IPS-NIHi11 (cell line): ENCODE data around the gene MTF2.
A peak's percentile ranks its signal among the peaks of the same experiment; 100 is the strongest.

ENCODE experiments used
- DNase-seq: peaks from one replicate; pipeline ENCODE4 v3.0.0; 2012; ENCODE audit warnings: mixed read lengths, low spot score

Gene MTF2

DNA sequence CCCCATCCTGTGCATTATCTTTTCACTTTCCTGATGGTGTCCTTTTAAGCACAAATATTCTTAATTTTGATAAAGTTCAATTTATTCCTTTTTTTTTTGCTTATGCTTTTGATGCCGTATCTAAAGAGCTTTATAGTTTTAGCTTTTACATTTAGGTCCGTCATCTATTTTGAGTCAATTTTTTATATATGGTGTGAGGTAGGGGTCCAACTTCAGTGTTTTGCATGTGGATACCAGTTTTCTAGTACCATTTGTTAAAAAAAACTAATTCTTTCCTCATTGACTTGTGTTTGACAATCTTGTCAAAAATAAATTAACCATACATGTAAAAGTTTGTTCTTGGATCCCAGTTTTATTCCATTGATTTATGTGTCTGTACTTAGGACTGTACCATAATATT, 4.9 kb downstream of the MTF2 start:
- DNase-seq = no peak

DNA sequence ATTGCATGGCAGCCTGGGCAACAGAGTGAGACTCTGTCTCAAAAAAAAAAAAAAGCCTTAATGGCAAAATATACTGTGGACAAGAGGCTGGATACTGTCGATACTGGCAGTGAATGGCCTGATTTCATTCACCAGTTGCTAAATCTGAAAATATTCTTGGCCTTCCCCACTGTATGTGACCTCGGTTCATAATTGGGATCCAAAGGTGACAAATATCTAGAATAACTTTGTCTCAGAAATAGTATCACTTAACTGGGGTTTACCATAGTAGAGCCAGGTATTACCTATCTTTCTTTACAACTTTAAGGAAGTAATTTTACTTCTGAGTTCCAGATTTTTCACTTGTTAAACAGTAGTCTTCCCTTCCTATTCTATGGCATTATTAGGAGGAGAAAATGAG, 8.4 kb downstream of the MTF2 start:
- DNase-seq = no peak

DNA sequence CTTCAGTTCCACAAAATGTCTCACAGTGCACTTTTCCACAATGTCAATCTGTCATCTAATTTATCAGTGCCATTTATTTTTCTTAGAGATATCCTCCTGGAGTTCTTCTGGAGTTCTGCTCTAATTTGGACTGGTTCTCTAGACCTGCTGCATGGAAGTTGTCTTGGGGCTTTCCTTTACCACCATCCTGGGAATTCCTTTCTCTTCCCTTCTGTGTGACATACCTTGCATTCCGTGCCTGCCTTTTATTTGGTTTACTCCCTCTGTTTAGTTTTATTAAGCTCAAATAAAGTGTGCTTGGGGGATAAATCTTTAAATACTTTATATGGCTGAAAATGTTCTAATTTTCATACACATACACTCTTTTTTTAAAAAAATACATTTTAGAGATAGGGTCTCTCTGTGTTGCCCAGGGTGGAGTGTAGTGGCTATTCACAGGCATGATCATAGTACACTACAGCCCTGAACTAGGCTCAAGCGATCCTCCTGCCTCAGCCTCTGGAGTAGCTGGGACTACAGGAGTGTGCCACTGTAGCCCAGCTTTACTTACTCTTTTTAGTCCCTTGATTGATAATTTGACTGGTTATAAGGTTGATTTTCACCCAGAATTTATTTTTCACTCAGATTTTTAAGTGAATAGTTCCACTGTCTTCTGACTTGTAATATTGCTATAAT, 14.4 kb downstream of the MTF2 start:
- DNase-seq = peak; percentile 11

DNA sequence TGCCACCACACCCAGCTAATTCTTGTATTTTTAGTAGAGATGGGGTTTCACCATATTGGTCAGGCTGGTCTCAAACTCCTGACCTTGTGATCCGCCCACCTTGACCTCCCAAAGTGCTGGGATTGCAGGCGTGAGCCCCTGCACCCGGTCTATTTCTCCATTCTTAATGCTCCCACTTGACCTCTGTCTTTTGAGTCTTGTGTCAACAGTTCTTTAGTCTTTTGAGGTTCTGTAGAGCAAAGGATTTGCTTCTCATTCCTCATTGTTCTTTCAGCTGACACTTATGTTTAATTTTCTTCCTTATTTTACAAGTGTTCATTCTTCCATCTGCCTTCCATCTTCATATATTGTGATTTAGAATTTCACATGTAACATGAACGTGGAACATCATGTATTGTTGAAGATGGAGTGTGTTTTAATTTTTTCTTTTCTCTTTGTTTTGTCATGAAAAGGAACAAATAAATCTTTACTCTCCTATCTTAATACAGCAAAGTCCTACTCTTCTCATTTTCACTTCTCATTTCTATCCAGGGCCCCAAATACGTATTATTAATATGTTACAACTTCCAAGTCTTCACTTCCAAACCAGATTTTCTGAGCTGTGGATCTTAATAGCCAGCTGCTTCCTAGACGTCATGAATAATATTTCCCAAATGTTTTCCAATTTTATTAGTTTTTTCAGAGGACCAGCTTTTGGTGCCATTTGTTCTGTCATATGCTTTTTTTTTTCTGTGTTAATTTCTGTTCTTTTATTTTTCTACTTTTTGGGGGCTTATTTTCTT, 16.9 kb downstream of the MTF2 start:
- DNase-seq = no peak

DNA sequence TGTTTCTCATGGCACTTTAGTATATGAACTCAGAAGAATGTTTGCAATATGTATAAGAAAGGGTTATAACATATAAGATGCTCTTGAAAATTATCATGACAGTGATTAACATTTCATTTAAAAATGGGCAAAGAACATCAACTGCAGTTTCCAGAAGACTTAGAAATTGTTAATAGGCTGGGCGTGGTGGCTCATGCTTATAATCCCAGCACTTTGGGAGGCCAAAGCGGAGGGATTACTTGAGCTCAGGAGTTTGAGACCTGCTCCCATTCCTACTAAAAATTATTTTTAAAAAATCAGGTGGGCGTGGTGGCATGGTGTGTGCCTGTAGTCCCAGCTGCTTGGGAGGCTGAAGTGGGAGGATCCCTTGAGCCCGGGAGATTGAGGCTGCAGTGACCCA, 23.1 kb downstream of the MTF2 start:
- DNase-seq = no peak

DNA sequence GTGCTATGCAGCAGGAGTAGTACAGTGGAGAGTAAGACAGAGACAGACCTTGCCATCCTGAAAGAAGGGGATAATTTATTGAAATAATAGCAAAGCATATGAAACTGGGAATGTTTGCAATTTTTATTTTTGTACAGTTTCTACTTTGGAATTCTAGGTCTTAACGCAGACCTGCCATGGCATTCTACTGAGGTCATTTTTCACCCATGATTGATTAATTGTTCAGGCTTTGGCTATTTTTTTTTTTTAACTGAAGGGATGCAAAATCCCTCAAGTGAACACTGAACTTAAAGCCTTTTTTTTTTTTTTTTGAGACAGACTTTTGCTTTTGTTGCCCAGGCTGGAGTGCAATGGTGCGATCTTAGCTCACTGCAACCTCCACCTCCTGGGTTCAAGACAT, 27.1 kb downstream of the MTF2 start:
- DNase-seq = no peak

DNA sequence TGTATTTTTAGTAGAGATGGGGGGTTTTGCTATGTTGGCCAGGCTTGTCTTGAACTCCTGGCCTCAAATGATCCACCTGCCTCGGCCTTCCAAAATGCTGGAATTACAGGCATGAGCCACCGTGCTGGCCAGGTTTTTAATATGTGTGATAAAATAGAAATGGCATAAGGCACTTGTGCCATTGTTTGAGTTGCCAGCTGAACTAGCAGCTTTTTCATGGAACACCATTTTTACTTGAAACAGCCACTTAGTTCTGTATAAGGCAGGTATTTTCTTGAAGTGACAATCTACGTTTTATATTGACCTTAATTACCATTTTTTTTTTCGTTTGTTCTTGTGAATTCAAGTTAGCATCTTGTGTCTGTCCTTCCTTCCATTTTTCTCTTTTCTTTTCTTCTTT, 28.3 kb downstream of the MTF2 start:
- no peak for DNase-seq

DNA sequence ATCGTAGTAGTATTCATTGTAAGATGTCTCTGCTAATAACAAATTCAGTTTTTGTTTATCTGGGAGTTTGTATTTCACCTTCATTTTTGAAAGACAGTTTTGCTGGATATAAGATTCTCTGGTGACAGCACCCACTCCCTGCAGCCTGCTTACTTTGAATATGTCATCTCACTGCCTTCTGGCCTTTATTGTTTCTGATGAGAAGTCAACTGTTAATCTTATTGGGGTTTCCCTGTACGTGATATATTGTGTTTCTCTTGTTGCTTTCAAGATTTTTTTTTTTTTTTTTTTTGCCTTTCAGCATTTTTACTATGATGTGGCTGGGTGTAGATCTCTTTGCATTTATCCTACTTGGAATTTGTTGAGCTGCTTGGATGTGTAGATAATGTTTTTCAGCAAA, 29.3 kb downstream of the MTF2 start:
- DNase-seq = no peak

DNA sequence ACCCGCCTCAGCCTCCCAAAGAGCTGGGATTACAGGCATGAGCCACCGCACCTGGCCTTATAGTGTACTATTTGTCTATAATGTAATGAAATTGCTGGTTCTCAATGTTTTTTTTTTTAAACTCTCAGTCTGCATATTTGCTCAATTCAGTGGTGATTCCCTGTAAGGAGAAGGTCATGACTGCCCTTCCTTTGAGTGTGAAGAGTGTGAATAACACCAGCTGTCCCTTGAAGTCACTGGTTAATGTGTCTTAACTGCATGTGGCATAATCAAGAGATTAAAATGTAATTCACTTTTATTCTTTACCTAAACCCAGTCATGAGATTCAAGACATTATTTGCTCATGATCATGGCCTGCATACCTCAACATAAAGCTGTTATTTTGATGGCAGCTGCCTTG, 30.5 kb downstream of the MTF2 start:
- no peak for DNase-seq

DNA sequence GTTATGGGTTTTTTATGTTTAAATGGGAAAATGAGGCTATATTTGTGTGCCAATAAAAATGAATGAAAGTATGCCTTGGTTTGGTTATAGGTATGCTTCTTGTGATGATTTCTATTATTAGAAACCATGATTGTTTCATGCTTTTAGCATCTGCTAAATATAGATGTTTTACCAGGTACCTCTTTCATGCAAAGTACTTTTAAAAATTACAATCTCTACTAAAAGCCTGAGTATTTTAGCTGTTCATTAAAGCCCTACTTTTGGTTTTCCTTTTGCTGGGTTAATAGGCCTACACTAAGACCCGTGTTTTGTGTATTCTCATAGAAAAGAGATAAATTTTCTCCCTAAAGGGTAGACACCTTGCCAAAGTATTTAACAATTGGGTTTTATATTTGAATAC, 32.0 kb downstream of the MTF2 start:
- no peak for DNase-seq

DNA sequence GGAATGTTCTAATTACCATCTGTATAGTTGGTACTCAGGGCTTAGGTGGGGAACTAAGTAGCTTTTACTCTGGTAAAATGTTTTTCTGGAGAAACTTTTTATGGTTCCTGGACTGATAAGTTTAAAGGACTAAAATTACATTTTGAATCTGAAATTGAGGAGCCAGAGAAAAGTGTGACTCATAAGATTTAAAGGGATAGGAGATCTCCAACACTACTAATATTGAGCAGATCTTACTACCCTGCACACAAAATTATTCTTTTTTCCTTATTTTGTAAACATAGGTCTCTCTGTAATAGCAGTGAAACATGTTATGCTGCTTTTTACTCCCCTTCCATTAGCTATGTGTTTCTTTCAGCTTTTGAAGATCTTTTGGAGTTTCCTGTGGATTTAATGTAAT, 32.5 kb downstream of the MTF2 start:
- no peak for DNase-seq

DNA sequence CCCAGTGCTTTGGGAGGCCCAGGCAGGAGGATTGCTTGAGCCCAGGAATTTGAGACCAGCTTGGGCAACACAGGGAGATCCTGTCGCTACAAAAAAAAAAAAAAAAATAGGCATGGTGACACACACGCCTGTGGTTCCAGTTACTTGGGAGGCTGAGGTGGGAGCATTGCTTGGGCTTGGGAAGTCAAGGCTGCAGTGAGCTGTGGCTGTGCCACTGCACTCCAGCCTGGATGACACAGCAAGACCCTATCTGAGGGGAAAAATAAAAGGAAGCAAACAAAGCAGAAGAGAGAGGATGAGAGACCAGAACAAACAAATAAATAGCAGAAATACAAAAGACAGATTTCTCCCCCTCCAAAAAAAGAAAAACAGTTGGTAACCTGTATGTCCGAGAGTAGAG, 34.0 kb downstream of the MTF2 start:
- no peak for DNase-seq

DNA sequence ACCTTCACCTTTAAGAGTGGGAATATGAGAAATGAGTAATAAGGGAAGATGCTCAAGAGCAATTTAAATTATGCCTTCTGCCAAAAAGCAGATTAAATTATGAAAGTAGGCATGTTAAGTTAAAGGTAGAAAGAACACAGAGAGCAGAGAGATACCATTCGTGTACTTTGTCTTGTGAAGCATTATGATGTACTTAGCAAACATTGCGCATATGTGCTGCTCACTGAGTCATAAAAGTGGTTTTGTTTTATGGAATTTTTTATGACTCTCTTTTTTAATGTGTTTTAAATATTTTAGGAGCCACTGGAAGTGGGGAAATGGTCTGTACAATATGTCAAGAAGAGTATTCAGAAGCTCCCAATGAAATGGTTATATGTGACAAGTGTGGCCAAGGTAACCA, 35.3 kb downstream of the MTF2 start:
- DNase-seq = no peak

DNA sequence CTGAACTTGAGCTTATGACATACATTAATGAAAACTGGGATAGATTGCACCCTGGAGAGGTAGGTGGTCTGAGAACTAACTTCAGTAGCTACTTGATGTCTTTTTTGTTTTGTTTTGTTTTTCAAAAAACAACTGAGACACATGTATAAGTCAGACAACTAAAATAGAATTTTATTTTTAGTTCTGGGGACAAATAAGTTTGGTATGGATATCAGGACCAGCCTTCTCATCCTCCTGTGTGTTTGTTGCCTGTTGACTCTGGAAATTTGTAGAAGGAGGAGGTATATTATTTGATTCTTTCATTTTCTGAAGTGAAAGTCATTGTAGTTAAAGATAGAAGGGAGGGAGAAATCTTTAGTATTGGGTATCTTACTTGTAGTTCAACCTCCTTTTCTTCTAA, 41.5 kb downstream of the MTF2 start:
- no peak for DNase-seq

DNA sequence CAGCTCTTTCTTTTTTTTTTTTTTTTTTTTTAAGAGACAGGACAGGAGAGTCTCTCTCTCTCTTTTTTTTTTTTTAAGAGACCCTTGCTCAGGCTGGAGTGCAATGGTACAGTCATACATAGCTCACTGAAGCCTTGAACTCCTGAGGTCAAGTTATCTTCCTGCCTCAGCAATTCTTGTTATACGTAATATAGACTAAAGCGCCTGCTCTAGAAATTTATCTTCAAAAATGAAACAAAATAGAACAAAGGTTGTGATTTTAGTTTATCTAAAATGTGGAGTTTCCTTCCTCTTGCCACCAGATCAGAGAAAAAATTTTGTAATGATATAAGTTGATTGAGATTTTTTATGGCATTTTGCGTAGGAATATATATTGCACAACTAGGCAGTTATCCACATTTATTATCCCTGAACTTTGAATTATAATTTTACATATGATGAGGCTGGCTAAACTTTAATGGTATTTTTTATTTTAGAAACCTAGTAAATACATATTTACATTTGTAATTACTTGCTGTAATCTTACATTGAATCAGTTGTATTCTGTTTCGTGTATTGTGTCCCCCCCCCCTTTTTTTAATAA, 44.2 kb downstream of the MTF2 start:
- no peak for DNase-seq

DNA sequence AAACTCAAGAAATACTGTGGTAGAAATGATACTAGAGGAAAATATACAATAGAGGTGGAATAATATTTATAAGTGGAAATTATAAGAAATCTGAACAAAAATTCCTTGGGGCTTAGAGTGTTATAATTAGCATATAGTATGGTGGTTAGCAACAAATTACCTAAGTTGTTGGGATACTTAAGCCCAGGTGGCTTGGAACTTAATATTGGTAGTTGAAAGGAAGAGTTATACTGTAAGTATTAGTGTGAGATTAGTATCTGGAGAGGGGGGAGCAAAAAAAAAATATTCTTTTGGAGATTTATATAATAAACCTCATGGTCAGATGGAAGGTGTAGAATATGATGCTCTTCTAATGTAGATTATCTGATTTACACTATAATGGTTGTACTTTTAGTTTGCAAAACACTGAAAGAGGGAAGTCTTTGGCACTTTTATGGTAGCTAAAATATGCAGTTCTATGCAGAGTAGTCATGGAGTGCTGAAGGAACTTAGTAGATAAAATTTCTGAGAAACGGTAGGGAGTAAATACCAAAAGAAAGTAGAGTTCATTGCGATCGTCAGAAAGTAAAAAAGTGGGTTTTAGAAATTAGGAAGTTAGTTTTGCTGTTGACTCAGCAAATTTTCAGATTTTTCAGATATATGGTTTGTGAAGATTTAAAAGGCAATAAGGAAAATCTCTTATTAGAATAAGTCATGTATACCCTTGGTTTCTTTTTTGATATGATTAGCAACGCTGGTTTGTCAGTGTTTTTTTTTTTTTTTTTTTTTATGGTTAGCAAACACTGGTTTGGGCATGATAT, 45.7 kb downstream of the MTF2 start:
- DNase-seq = no peak

DNA sequence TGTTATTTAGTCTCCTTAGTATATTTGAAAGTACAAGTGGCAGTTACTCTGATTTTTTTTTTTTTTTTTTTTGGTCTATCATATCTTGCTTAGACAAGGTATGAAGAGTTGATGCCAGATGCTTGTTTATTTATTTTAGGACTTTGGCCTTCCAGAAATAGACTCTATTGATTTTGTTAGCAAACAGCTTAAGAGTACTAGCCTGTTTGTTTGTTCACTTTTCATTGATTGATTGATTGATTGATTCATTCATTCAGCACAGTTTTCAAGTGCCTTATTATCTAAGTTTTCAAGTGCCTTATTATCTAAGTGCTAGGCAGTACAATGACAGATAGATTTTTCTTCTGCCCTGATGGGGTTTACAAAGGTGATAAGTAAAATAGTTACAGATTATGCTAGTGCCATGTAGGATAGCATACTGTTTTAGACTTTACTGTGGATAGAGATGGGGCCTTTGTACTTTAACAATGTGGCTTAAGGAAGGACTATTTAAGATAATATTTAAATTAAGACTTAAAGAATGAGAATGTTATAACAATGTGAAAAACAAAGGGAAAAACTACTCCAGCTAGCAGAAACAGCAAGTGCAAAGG, 50.5 kb downstream of the MTF2 start:
- DNase-seq = no peak

DNA sequence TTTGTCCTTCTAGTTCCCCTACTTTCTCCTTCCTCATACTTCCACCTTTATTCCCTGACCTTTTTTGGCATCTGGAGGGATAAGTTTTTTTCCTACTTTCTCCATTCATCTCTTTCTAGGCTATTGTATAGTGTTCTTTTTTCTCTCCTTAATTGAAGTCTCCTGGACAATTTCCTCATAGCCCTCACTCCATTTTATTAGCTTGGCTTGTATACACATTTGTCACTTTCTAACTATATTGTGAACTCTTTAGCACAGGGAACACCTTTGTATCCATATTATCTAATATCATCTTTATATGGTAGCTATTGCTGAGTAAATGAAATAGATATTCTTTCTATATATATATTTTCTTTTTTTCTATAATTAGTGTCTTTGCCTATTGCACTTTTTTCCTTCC, 53.6 kb downstream of the MTF2 start:
- no peak for DNase-seq

DNA sequence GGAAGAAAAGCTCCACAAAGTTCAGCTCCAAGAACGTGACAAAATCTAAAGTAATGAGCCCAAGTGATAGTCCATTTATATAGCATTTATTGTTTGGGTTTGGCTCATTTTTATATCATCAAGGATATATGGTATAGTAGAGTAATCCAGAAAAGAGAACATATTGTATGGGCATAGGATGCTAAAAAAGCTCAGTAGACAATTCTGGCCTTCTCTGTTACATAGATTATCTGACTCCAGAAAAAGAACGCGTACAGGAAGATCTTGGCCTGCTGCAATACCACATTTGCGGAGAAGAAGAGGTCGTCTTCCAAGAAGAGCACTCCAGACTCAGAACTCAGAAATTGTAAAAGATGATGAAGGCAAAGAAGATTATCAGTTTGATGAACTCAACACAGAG, 57.4 kb downstream of the MTF2 start:
- DNase-seq = no peak

DNA sequence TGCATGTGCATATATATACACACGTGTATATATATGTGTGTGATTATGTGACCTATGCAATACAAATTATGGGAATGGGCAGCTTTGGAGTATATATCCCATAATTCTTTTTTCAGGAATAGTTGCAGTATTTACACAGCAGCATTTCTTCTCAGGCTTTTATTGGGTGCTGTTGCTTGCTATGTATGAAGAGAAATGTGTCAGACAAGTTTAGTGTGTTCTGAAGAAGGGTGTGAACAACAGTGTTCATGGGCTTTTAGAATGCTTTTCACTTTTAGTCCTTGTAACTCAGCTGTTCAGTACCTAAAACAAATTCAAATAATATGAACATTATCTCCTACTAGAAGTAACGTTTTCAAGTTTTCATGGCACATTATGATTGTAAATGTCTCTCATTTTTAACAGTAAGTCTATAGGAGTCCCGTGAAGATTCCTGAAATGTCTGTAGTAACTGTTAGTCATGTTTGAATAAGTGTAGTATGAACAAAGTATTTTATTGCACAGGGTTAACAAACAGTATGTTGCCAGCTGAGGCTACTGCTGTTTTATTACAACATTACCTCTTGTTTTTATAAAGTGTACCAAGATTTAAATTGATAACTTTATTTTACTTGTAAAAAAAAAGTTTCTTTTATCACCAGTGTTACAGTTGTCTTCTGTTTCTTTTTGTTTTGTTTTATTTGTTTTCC, 58.7 kb downstream of the MTF2 start:
- DNase-seq = no peak

DNA sequence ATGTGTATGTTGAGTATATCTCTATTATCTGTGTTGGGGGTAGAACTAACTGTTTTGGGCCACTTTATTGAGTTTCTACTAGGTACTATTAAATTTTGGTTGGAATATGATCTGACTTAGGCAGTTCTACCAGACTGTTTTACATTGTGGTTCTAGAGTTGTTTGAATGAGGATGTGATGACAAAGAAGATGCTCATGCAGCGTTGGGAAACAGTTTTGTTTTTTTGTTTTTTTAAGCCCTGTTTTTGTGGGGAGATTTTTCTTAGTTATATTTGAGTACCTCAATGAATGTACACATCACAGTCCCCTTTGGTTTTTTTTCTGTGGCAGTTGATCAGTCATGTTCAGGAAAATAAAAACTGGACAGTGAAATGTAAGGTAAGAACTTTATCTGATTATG, 61.0 kb downstream of the MTF2 start:
- no peak for DNase-seq

DNA sequence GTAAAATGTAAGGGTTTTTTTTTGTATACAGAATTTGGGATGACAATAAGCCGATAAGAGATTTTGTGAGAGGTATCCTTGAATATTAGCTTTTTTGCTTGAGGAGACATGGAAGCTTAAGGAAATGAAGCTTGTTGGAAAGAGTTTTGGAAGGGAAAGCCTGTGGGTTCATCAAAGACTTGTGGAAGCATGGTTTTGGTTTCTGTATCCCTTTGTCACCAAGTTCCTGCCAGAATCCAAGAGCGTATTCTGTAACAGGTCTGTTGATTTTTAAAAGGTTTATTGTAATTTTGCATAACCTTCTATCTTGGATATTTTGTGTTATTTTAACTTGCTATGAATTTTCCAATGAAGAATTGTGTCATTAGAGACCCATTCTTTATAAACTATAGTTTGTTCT, 63.1 kb downstream of the MTF2 start:
- no peak for DNase-seq
